ENCODE results near the gene FARS2.

The FARS2 gene

GRCh38 chr6:5707281-5708045, 446.1 kb downstream of the FARS2 start:
- no peak for DNase-seq

GRCh38 chr6:5710516-5710915, 449.2 kb downstream of the FARS2 start:
- DNase-seq = no peak

- no peak for DNase-seq
These were observed 449.6 kb downstream of the FARS2 start for GRCh38 chr6:5710936-5711335.

GRCh38 chr6:5712349-5713215, 451.3 kb downstream of the FARS2 start:
- no peak for DNase-seq

GRCh38 chr6:5713519-5713918, 452.2 kb downstream of the FARS2 start:
- no peak for DNase-seq

GRCh38 chr6:5718231-5718947, 457.1 kb downstream of the FARS2 start:
- DNase-seq = no peak

- no peak for DNase-seq
These were observed 462.8 kb downstream of the FARS2 start for GRCh38 chr6:5723841-5724691.

GRCh38 chr6:5724911-5725310, 463.6 kb downstream of the FARS2 start:
- DNase-seq = no peak

- no peak for DNase-seq
These were observed 465.8 kb downstream of the FARS2 start for GRCh38 chr6:5726976-5727718.

GRCh38 chr6:5728351-5729079, 467.2 kb downstream of the FARS2 start:
- DNase-seq = no peak

- DNase-seq = peak; percentile 57
These were observed 467.7 kb downstream of the FARS2 start for GRCh38 chr6:5729080-5729434.

GRCh38 chr6:5729813-5730517, 468.7 kb downstream of the FARS2 start:
- no peak for DNase-seq

- DNase-seq = no peak
These were observed 469.4 kb downstream of the FARS2 start for GRCh38 chr6:5730585-5731263.

- DNase-seq = no peak
These were observed 470.1 kb downstream of the FARS2 start for GRCh38 chr6:5731435-5731834.

GRCh38 chr6:5732496-5732895, 471.2 kb downstream of the FARS2 start:
- no peak for DNase-seq

- DNase-seq = no peak
These were observed 474.9 kb downstream of the FARS2 start for GRCh38 chr6:5736016-5736738.

GRCh38 chr6:5737460-5737859, 476.1 kb downstream of the FARS2 start:
- DNase-seq = no peak

- DNase-seq = no peak
These were observed 476.9 kb downstream of the FARS2 start for GRCh38 chr6:5738211-5738610.

- DNase-seq = no peak
These were observed 483.2 kb downstream of the FARS2 start for GRCh38 chr6:5744497-5744896.

Data from DMS79 (cell line).